ENCODE results near the gene HEMK1.

DNA sequence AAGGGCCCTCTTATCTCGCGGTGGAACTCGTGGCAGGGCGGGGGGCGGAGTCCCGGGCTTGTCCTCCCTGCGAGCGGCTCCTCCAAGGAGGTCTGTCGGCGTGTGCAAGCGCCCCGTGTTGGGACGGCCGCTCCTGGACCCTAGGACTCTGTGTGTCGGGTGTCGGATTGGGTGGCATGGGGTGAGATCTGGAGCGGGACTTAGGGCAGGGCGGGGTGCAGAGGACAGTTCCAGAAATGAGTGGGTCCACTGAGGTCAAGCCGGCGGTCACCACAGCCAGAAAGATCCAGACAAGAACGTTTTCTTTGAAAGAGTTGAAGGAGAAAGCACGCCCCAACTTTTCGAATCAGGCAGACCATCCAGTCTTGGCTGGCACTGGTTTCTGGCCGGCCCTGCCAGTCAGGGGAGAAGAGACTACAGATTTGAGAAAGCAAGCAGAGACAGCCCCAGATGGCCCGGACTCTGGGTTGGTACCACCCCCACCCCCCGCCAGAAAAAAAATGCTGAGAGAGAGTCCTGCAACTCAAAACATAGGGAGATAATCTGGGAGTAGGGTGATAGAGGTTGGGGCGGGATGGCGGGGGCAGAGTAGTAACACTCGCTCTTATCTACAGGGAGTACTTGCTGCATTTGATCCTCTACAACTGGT lies 43.0 kb downstream of the HEMK1 start:
- TF ChIP-seq, protein P1, sequence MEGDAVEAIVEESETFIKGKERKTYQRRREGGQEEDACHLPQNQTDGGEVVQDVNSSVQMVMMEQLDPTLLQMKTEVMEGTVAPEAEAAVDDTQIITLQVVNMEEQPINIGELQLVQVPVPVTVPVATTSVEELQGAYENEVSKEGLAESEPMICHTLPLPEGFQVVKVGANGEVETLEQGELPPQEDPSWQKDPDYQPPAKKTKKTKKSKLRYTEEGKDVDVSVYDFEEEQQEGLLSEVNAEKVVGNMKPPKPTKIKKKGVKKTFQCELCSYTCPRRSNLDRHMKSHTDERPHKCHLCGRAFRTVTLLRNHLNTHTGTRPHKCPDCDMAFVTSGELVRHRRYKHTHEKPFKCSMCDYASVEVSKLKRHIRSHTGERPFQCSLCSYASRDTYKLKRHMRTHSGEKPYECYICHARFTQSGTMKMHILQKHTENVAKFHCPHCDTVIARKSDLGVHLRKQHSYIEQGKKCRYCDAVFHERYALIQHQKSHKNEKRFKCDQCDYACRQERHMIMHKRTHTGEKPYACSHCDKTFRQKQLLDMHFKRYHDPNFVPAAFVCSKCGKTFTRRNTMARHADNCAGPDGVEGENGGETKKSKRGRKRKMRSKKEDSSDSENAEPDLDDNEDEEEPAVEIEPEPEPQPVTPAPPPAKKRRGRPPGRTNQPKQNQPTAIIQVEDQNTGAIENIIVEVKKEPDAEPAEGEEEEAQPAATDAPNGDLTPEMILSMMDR (IDR thresholded peaks at IDR 0.05) = no peak
- peak; percentile 68 for TF ChIP-seq POLR2A (IDR thresholded peaks at IDR 0.05; ENCODE audit: low read depth)

Measured in esophagus muscularis mucosa (tissue), 3 donors.